WTC11 (cell line): ENCODE data around the gene GREB1. TPM values are rescaled to one million over a fixed set of nuclear protein-coding genes. Genes with fewer than 3 reads are reported as not detected.
A peak's percentile ranks its signal among the peaks of the same experiment; 100 is the strongest.

ENCODE experiments used
- ATAC-seq: fragments of 200-7000 bp; cut with Tn5 transposase; 2 replicates; pipeline ENCODE4 v1.10.0; 2021; ENCODE audit warnings: mild to moderate bottlenecking, moderate library complexity
- CTCF ChIA-PET: fragments of 300-600 bp; sonication (Branson Sonifier 250); formaldehyde crosslinking; loops from one replicate; lab custom pipeline; 2021; ENCODE audit warnings: antibody characterized with exemption; lab: Charles Lee
- POLR2A ChIA-PET: fragments of 350-600 bp; sonication (Branson Sonifier 250); formaldehyde crosslinking; loops from one replicate; lab custom pipeline; 2021; ENCODE audit warnings: antibody characterized with exemption; lab: Charles Lee
- DNase-seq: peaks from one replicate; pipeline ENCODE4 v3.0.0; 2021; ENCODE audit warnings: low spot score
- H3K27ac Mint-ChIP-seq: 2 replicates; pipeline ENCODE4 v1.8.0; 2021; ENCODE audit warnings: mixed read lengths
- H3K27me3 Mint-ChIP-seq: 2 replicates; pipeline ENCODE4 v1.8.0; 2021; ENCODE audit warnings: low read depth, mild to moderate bottlenecking, moderate library complexity, mixed read lengths
- H3K36me3 Mint-ChIP-seq: 2 replicates; pipeline ENCODE4 v1.8.0; 2021; ENCODE audit warnings: mixed read lengths
- H3K4me1 Mint-ChIP-seq: 2 replicates; pipeline ENCODE4 v1.8.0; 2022; ENCODE audit warnings: mixed read lengths
- H3K4me3 Mint-ChIP-seq: 2 replicates; pipeline ENCODE4 v1.8.0; 2021; ENCODE audit warnings: mild to moderate bottlenecking, moderate library complexity, mixed read lengths
- H3K9me3 Mint-ChIP-seq: 2 replicates; pipeline ENCODE4 v1.8.0; 2021; ENCODE audit warnings: mixed read lengths
- CBFB ChIP-seq: sonication (generic); formaldehyde crosslinking; IDR thresholded peaks from 2 replicates; pipeline ENCODE4 v1.8.1; 2022; ENCODE audit warnings: mild to moderate bottlenecking, low read depth, missing genetic modification reagents
- ESRRA ChIP-seq: sonication (generic); formaldehyde crosslinking; IDR thresholded peaks from 2 replicates; pipeline ENCODE4 v1.8.1; 2022; ENCODE audit warnings: mild to moderate bottlenecking, missing genetic modification reagents, borderline replicate concordance
- GRHL2 ChIP-seq: fragments of 250-450 bp; sonication (Bioruptor Pico); IDR thresholded peaks from 2 replicates; pipeline ENCODE4 v1.8.0; 2022; ENCODE audit warnings: mild to moderate bottlenecking, moderate library complexity; ENCODE audit not compliant: insufficient replicate concordance, severe bottlenecking
- OVOL2 ChIP-seq: fragments of 250-450 bp; sonication (Bioruptor Pico); IDR thresholded peaks from 2 replicates; pipeline ENCODE4 v1.9.0; 2021; ENCODE audit warnings: mild to moderate bottlenecking, borderline replicate concordance
- ZNF219 ChIP-seq: sonication (generic); formaldehyde crosslinking; IDR thresholded peaks from 2 replicates; pipeline ENCODE4 v1.8.0; 2023; ENCODE audit warnings: missing genetic modification reagents, mild to moderate bottlenecking, borderline replicate concordance
- ZNF317 ChIP-seq: sonication (generic); formaldehyde crosslinking; IDR thresholded peaks from 2 replicates; pipeline ENCODE4 v1.8.1; 2023; ENCODE audit warnings: low read depth, mild to moderate bottlenecking, moderate library complexity, missing genetic modification reagents, borderline replicate concordance
- total RNA-seq: library from RNA; stranded (reverse); gene quantifications from 3 replicates; pipeline ENCODE4 v1.2.3, GENCODE V29; 2021
- TF ChIP-seq, protein P1 (sequence below): sonication (generic); formaldehyde crosslinking; IDR thresholded peaks from 2 replicates; pipeline ENCODE4 v1.8.1; 2022; ENCODE audit warnings: low read depth, missing genetic modification reagents, borderline replicate concordance
- TF ChIP-seq, protein P2 (sequence below): sonication (generic); formaldehyde crosslinking; IDR thresholded peaks from 2 replicates; pipeline ENCODE4 v1.8.0; 2022; ENCODE audit warnings: mild to moderate bottlenecking, missing genetic modification reagents
- TF ChIP-seq, protein P3 (sequence below): fragments of 250-450 bp; sonication (Bioruptor Pico); IDR thresholded peaks from 2 replicates; pipeline ENCODE4 v1.9.0; 2021; ENCODE audit warnings: moderate library complexity, mild to moderate bottlenecking, inconsistent platforms, borderline replicate concordance
- TF ChIP-seq, protein P4 (sequence below): sonication (generic); formaldehyde crosslinking; IDR thresholded peaks from 2 replicates; pipeline ENCODE4 v1.8.1; 2023; ENCODE audit warnings: mild to moderate bottlenecking, moderate library complexity, missing genetic modification reagents
- TF ChIP-seq, protein P5 (sequence below): fragments of 200-600 bp; IDR thresholded peaks from 2 replicates; pipeline ENCODE4 v1.8.0; 2022; ENCODE audit warnings: antibody characterized with exemption
- TF ChIP-seq, protein P6 (sequence below): sonication (generic); formaldehyde crosslinking; IDR thresholded peaks from 2 replicates; pipeline ENCODE4 v1.8.0; 2022; ENCODE audit warnings: mild to moderate bottlenecking, missing genetic modification reagents

Gene GREB1
- total RNA-seq, 1 experiment from 2014 or later, result 35.7 TPM

DNA sequence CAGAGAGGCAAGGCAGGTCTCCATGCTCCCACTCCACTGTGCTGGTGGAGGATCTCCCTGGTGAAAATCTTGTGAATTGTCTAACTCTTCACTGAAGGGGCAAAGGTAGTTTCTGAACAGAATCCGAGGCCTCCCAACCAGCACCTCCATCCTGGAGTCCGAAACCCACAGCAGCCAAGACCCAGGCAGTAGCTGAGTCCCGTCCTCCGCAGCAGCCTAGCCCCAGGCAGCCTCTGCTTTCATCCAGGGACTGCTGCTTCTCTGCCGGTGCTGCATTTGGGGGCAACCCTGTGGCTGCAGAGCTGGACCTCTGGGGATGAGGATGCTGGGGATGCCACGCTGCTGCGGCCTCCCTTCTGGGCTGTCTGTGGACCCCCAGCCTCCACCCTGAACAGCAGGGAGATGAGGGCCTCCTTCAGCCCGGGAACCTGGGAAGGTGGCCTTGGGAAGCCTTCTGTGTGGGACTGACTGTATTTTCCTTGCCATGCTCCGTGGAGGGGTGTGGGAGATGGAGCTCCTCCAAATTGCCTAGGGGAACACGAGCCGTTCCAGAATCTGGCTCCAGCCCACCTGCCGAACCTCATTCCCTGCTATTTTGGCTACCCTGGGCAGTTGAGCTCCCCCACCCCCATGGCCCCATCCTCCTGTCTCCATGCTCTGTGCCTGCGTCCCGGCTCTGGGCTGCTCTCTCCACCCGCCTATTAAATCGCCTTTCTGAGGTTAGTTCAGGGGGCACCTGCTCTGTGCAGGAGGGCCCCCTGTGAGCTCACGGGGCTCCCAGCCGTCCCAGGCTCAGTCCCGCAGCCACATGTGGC, 48.2 kb downstream of the GREB1 start (continued):
- TF ChIP-seq, protein P1, sequence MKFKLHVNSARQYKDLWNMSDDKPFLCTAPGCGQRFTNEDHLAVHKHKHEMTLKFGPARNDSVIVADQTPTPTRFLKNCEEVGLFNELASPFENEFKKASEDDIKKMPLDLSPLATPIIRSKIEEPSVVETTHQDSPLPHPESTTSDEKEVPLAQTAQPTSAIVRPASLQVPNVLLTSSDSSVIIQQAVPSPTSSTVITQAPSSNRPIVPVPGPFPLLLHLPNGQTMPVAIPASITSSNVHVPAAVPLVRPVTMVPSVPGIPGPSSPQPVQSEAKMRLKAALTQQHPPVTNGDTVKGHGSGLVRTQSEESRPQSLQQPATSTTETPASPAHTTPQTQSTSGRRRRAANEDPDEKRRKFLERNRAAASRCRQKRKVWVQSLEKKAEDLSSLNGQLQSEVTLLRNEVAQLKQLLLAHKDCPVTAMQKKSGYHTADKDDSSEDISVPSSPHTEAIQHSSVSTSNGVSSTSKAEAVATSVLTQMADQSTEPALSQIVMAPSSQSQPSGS (CRISPR knock-in tag), result no peak
- TF ChIP-seq ESRRA (no peak), ZNF219 (CRISPR knock-in tag) (no peak), ZNF317 (no peak), GRHL2 (CRISPR knock-in tag) (no peak), OVOL2 (no peak), CBFB (CRISPR knock-in tag) (no peak)
- TF ChIP-seq, protein P2, sequence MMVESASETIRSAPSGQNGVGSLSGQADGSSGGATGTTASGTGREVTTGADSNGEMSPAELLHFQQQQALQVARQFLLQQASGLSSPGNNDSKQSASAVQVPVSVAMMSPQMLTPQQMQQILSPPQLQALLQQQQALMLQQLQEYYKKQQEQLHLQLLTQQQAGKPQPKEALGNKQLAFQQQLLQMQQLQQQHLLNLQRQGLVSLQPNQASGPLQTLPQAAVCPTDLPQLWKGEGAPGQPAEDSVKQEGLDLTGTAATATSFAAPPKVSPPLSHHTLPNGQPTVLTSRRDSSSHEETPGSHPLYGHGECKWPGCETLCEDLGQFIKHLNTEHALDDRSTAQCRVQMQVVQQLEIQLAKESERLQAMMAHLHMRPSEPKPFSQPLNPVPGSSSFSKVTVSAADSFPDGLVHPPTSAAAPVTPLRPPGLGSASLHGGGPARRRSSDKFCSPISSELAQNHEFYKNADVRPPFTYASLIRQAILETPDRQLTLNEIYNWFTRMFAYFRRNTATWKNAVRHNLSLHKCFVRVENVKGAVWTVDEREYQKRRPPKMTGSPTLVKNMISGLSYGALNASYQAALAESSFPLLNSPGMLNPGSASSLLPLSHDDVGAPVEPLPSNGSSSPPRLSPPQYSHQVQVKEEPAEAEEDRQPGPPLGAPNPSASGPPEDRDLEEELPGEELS (CRISPR knock-in tag), result no peak
- TF ChIP-seq, protein P3, sequence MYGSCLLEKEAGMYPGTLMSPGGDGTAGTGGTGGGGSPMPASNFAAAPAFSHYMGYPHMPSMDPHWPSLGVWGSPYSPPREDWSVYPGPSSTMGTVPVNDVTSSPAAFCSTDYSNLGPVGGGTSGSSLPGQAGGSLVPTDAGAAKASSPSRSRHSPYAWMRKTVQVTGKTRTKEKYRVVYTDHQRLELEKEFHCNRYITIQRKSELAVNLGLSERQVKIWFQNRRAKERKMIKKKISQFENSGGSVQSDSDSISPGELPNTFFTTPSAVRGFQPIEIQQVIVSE (CRISPR knock-in tag), result no peak

DNA sequence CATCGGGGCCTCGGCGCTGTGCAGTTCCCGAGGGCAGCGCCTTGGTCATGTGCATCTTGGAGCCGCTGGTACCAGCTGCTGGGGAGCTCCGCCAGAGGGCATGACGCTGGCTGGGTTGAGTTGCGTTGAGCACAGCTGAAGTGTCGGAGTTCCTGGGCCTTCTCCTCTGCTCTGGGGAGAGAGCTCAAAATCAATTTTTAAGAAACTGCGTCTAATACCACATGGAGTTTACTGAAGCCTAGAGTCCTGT, 48.7 kb downstream of the GREB1 start:
- TF ChIP-seq, protein P4, sequence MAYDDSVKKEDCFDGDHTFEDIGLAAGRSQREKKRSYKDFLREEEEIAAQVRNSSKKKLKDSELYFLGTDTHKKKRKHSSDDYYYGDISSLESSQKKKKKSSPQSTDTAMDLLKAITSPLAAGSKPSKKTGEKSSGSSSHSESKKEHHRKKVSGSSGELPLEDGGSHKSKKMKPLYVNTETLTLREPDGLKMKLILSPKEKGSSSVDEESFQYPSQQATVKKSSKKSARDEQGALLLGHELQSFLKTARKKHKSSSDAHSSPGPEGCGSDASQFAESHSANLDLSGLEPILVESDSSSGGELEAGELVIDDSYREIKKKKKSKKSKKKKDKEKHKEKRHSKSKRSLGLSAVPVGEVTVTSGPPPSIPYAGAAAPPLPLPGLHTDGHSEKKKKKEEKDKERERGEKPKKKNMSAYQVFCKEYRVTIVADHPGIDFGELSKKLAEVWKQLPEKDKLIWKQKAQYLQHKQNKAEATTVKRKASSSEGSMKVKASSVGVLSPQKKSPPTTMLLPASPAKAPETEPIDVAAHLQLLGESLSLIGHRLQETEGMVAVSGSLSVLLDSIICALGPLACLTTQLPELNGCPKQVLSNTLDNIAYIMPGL, result no peak
- TF ChIP-seq, protein P5, sequence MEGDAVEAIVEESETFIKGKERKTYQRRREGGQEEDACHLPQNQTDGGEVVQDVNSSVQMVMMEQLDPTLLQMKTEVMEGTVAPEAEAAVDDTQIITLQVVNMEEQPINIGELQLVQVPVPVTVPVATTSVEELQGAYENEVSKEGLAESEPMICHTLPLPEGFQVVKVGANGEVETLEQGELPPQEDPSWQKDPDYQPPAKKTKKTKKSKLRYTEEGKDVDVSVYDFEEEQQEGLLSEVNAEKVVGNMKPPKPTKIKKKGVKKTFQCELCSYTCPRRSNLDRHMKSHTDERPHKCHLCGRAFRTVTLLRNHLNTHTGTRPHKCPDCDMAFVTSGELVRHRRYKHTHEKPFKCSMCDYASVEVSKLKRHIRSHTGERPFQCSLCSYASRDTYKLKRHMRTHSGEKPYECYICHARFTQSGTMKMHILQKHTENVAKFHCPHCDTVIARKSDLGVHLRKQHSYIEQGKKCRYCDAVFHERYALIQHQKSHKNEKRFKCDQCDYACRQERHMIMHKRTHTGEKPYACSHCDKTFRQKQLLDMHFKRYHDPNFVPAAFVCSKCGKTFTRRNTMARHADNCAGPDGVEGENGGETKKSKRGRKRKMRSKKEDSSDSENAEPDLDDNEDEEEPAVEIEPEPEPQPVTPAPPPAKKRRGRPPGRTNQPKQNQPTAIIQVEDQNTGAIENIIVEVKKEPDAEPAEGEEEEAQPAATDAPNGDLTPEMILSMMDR, result peak; percentile 87
- TF ChIP-seq, protein P6, sequence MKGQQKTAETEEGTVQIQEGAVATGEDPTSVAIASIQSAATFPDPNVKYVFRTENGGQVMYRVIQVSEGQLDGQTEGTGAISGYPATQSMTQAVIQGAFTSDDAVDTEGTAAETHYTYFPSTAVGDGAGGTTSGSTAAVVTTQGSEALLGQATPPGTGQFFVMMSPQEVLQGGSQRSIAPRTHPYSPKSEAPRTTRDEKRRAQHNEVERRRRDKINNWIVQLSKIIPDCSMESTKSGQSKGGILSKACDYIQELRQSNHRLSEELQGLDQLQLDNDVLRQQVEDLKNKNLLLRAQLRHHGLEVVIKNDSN (CRISPR knock-in tag), result 0 out of 2 replicates have a peak, but pooled peaks have one; percentile 13
- Mint-ChIP-seq H3K9me3 (no peaks in the 10 kb centered on the region), H3K4me3 (no peak overlapping the region), H3K36me3 (peaks cover 29% of the 10 kb centered on the region), H3K27ac (0 out of 2 replicates have a peak overlapping the region, but pooled peaks have one; percentile 58), H3K4me1 (peaks cover 33% of the 10 kb centered on the region), H3K27me3 (no peaks in the 10 kb centered on the region)
- peak; percentile 45 for ATAC-seq
- CTCF ChIA-PET, result interaction anchor here (0.6 to 7.9 kb wide), 46 partner anchors 9 to 449 kb away, joined by 3 to 229 read pairs (median 5); partner anchors contain the start of genes E2F6, GREB1 and LPIN1
- POLR2A ChIA-PET, result no interaction called here
- DNase-seq, result peak; percentile 29
